Measurements from ENCODE around the gene KDM4C. TPM values are rescaled to one million over a fixed set of nuclear protein-coding genes. Genes with fewer than 3 reads are reported as not detected.

The KDM4C gene
- total RNA-seq, 2 experiments from 2014 or later, result 60.1 to 61.3 TPM

DNA sequence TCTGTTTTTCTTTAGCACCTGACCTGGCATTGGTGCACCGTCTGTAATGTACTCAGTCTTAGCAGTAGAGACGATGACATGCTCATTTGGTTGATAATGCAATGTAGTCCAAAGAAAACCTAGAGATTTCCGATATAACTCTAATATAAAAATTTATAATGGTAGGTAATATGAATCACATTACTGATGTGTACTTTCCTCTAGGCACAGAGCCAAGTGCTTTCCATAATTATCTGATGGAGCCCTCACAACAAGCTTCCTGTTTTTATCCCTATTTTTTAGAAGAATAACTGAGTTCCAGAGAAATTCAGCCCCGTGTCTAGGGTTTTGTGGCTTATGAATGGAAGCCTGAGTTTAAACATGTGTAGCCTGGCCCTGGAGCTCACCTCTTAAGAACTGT is 53.7 kb downstream of the KDM4C start:
- Mint-ChIP-seq H3K36me3 (ENCODE audit: low read depth) (peaks cover 62% of the 10 kb centered on the region), H3K4me3 (no peak overlapping the region), H3K4me1 (ENCODE audit: low read depth) (peaks cover 18% of the 10 kb centered on the region), H3K9me3 (no peaks in the 10 kb centered on the region), H3K27me3 (no peaks in the 10 kb centered on the region), H3K27ac (no peak overlapping the region)
- H3K27me3 ChIP-seq (ENCODE audit: control insufficient read depth in 1 of 2, insufficient read depth in 2 of 2, low read length in 2 of 2), result no peaks in the 10 kb centered on the region
- POLR2A ChIA-PET, result no interaction called here
- no peak for TF ChIP-seq CTCF (IDR thresholded peaks at IDR 0.05)
- no peaks in the 10 kb centered on the region for H3K4me1 ChIP-seq (ENCODE audit: insufficient read depth, low read length)
- DNase-seq, result no peak
- intact Hi-C loops (cut with DNase I, micrococcal nuclease), result loop anchor here in 1 of 2 experiments (10.0 kb wide), 1 partner anchor 47 kb away; no protein-coding TSS in a partner anchor
- H3K36me3 ChIP-seq (ENCODE audit: insufficient read depth, low read length), result peaks cover 10% of the 10 kb centered on the region
- H3K27ac ChIP-seq (ENCODE audit: low read depth in 1 of 2, low read length in 2 of 2), result no peak overlapping the region
- H3K9me3 ChIP-seq (ENCODE audit: control insufficient read depth in 1 of 2, insufficient read depth in 1 of 2, low read length in 2 of 2), result no peaks in the 10 kb centered on the region
- CTCF ChIA-PET, result no interaction called here
- H3K4me3 ChIP-seq (ENCODE audit: low read length), result no peak overlapping the region
- ATAC-seq (ENCODE audit: poor library complexity), result no peak

- no peaks in the 10 kb centered on the region for H3K27me3 Mint-ChIP-seq
- H3K4me3 Mint-ChIP-seq, result no peak overlapping the region
- no peak for TF ChIP-seq CTCF (IDR thresholded peaks at IDR 0.05)
- no peak overlapping the region for H3K27ac Mint-ChIP-seq
- Histone ChIP-seq H3K9me3 (ENCODE audit: control insufficient read depth in 1 of 2, insufficient read depth in 1 of 2, low read length in 2 of 2) (no peaks in the 10 kb centered on the region), H3K4me3 (ENCODE audit: low read length) (no peak overlapping the region), H3K27ac (ENCODE audit: low read depth in 1 of 2, low read length in 2 of 2) (no peak overlapping the region), H3K27me3 (ENCODE audit: control insufficient read depth in 1 of 2, insufficient read depth in 2 of 2, low read length in 2 of 2) (no peaks in the 10 kb centered on the region), H3K4me1 (ENCODE audit: insufficient read depth, low read length) (no peaks in the 10 kb centered on the region), H3K36me3 (ENCODE audit: insufficient read depth, low read length) (no peaks in the 10 kb centered on the region)
- CTCF ChIA-PET, result no interaction called here
- intact Hi-C loops (cut with DNase I, micrococcal nuclease), result loop anchor here in 1 of 2 experiments (10.0 kb wide), 1 partner anchor 52 kb away; no protein-coding TSS in a partner anchor
- ATAC-seq (ENCODE audit: poor library complexity) (no peak), DNase-seq (no peak)
- peaks cover 28% of the 10 kb centered on the region for H3K4me1 Mint-ChIP-seq (ENCODE audit: low read depth)
- peaks cover 77% of the 10 kb centered on the region for H3K36me3 Mint-ChIP-seq (ENCODE audit: low read depth)
- POLR2A ChIA-PET, result interaction anchor here (0.9 to 1.1 kb wide), 2 partner anchors 60 to 136 kb away, joined by 3 read pairs; no protein-coding TSS in a partner anchor
- no peaks in the 10 kb centered on the region for H3K9me3 Mint-ChIP-seq
These were observed 58.8 kb downstream of the KDM4C start for GRCh38 chr9:6816581-6816980.

DNA sequence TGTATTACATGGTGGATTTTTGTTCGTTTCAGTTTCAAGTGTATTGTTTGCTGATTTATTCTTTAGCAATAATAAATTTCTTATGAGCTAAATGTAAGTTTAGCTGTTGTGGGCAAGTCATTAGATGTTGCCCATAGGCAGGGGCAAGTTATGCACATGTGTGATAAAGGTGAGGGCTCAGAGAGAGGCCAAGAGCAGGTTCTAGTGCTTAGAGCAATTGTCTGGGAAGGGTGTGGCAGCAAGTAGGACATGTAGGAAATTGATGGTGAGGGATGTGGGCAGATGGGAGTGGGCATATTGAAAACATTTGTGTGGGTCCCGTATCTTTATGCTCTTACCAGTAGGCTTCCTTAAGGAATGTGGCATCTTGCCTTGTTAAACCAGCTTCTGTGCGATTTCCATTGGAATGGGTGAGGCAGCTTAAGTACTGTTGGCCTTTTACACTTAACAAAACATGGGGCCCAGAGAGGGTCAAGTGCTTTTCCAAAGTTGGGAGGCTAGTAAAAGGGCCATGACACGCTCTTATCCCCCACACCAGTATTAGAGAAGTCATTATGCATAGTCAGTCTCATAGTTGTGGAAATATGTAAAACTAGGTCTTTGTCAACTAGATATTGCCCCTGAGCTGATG is 60.6 kb downstream of the KDM4C start:
- POLR2A ChIA-PET, result interaction anchor here (1.0 to 1.3 kb wide), 2 partner anchors 61 to 62 kb away, joined by 3 to 4 read pairs; partner anchors contain the start of gene KDM4C
- no peak for TF ChIP-seq CTCF (IDR thresholded peaks at IDR 0.05)
- no peak overlapping the region for H3K27ac Mint-ChIP-seq

More for the DNA sequence above, 60.6 kb downstream of the KDM4C start:
- DNase-seq (no peak), ATAC-seq (ENCODE audit: poor library complexity) (no peak)
- Mint-ChIP-seq H3K4me3 (no peak overlapping the region), H3K27me3 (no peaks in the 10 kb centered on the region), H3K9me3 (no peaks in the 10 kb centered on the region), H3K36me3 (ENCODE audit: low read depth) (peaks cover 86% of the 10 kb centered on the region), H3K4me1 (ENCODE audit: low read depth) (peaks cover 32% of the 10 kb centered on the region)
- no peak overlapping the region for H3K27ac ChIP-seq (ENCODE audit: low read depth in 1 of 2, low read length in 2 of 2)
- CTCF ChIA-PET, result no interaction called here
- no peaks in the 10 kb centered on the region for H3K4me1 ChIP-seq (ENCODE audit: insufficient read depth, low read length)
- H3K36me3 ChIP-seq (ENCODE audit: insufficient read depth, low read length), result peaks cover 5% of the 10 kb centered on the region
- no peak overlapping the region for H3K4me3 ChIP-seq (ENCODE audit: low read length)
- H3K27me3 ChIP-seq (ENCODE audit: control insufficient read depth in 1 of 2, insufficient read depth in 2 of 2, low read length in 2 of 2), result no peaks in the 10 kb centered on the region
- intact Hi-C loops (cut with DNase I, micrococcal nuclease), result loop anchor here in 1 of 2 experiments (10.0 kb wide), 1 partner anchor 54 kb away; no protein-coding TSS in a partner anchor
- no peaks in the 10 kb centered on the region for H3K9me3 ChIP-seq (ENCODE audit: control insufficient read depth in 1 of 2, insufficient read depth in 1 of 2, low read length in 2 of 2)
